GM12872 (cell line): ENCODE measurements around the gene DPM1.

ENCODE experiments used
- TF ChIP-seq, protein P1 (sequence below): IDR thresholded peaks from 3 replicates; pipeline ENCODE4 v1.5.1; 2011; ENCODE audit warnings: low read depth, mild to moderate bottlenecking, low read length, moderate library complexity; ENCODE audit not compliant: insufficient read depth

The DPM1 gene

GRCh38 chr20:50928469-50928868, 29.9 kb downstream of the DPM1 start:
- TF ChIP-seq, protein P1, sequence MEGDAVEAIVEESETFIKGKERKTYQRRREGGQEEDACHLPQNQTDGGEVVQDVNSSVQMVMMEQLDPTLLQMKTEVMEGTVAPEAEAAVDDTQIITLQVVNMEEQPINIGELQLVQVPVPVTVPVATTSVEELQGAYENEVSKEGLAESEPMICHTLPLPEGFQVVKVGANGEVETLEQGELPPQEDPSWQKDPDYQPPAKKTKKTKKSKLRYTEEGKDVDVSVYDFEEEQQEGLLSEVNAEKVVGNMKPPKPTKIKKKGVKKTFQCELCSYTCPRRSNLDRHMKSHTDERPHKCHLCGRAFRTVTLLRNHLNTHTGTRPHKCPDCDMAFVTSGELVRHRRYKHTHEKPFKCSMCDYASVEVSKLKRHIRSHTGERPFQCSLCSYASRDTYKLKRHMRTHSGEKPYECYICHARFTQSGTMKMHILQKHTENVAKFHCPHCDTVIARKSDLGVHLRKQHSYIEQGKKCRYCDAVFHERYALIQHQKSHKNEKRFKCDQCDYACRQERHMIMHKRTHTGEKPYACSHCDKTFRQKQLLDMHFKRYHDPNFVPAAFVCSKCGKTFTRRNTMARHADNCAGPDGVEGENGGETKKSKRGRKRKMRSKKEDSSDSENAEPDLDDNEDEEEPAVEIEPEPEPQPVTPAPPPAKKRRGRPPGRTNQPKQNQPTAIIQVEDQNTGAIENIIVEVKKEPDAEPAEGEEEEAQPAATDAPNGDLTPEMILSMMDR, result peak; percentile 41; the same call in 2 of the 3 replicates

GRCh38 chr20:50926530-50926929, 31.8 kb downstream of the DPM1 start:
- TF ChIP-seq, protein P1, result no peak

DNA sequence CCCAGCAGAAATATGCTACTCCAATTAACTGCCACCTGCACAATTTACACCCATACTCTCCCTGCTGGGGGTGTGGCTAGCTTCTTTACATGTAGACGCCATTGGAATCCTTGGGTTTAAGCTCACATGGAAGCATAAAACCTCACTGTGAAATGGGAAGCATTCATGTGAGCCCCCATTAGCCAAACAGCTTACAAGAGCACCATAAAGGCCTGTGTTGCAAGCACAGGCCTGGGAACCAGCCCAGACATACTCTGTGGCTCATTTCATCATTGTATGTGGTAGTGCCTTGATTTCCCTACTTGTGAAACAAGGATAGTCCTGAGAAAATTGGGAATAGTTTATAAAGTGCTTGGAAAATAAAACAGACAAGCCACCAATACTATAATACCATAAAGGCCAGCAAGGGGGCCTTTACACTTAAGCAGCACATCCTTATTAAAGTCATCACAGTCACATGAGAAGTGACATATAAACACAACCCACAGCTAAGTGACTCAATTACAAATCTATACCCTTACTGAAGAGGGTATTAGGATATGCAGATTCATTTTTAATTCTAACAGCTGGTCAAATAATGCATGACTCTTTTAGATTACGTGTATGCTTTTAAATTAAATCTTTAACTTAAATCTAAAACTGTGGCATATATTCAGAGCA, 33.9 kb downstream of the DPM1 start:
- TF ChIP-seq, protein P1, result no peak

GRCh38 chr20:50921803-50922501, 36.4 kb downstream of the DPM1 start:
- TF ChIP-seq, protein P1, result no peak

DNA sequence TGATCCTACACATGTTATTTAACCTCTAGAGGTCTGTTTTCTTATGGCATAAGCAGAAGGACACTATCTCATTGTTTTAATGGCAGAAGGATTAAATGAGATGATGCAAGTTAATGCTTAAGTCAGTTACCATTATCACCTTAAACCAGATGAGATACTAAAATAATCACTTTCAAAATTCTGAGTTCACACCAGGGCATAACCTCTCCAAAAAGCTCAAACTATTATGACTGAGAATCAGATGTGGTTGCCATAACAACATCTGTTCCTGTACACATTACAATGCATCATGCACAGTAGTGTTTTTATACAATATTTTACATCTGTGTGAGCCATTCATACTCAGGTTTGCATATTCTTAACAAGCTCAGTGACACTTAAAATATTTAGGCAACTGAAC, 37.3 kb downstream of the DPM1 start:
- TF ChIP-seq, protein P1, result no peak

DNA sequence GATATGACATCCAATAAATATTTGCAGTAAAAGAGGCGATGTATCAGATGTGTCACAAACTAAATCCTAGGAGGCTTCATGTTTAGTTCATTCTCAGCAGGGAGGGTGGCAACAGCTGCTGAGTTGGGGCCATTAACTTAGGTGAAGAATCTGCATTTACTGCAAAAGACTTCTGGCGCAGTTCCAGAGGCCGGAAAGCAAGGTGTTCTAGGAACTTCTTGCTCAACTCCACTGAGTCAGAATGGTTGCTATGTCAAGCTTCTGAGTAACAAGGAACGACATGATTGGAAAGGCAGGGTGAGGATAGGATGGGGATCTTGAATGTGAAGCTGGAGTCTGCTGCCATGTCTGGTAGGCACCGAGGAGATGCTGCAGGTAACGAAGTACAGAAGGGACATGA, 38.8 kb downstream of the DPM1 start:
- TF ChIP-seq, protein P1, result no peak

DNA sequence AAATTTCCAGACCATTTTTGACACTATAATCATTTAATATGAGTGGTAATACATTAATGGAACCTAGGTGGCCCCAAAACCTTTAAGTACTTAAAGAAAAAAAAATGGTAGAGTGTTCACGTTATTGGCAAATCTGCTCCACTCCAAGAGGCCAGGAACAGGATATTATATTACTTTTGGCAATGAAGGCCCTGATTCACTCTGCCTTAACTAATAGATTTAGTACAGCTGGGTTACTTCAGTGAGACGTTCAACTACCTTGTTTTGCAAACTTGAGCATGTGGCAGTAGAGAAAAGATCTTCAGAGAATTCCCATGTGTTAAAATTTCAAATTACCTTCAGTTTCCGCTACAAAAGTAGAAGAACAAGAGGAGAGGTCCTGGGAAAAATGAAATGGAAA, 39.9 kb downstream of the DPM1 start:
- TF ChIP-seq, protein P1, result no peak
